Calu3 (cell line): ENCODE measurements around the gene PRR18. TPM values are rescaled to one million over a fixed set of nuclear protein-coding genes. Genes with fewer than 3 reads are reported as not detected.

Experiments
- BruUV-seq: library from RNA; stranded (reverse); fragments of 400-500 nt; replicated peaks from 2 replicates; lab custom pipeline; 2021; lab: Mats Ljungman, UMichigan
- CTCF ChIA-PET: fragments of 300-600 bp; sonication (Branson Sonifier 250); formaldehyde crosslinking; loops from one replicate; lab custom pipeline; 2022; ENCODE audit warnings: antibody characterized with exemption; lab: Charles Lee
- DNase-seq: peaks from one replicate; pipeline ENCODE4 v3.0.0; 2022
- H3K27ac Mint-ChIP-seq: one replicate; pipeline ENCODE4 v1.8.0; 2022; ENCODE audit warnings: mixed read lengths; ENCODE audit not compliant: unreplicated experiment
- H3K27me3 Mint-ChIP-seq: one replicate; pipeline ENCODE4 v1.8.0; 2022; ENCODE audit warnings: mixed read lengths; ENCODE audit not compliant: unreplicated experiment
- H3K36me3 Mint-ChIP-seq: one replicate; pipeline ENCODE4 v1.8.0; 2022; ENCODE audit warnings: mild to moderate bottlenecking, moderate library complexity, mixed read lengths; ENCODE audit not compliant: insufficient read depth, unreplicated experiment
- H3K4me1 Mint-ChIP-seq: one replicate; pipeline ENCODE4 v1.8.0; 2022; ENCODE audit warnings: mild to moderate bottlenecking, low read depth, mixed read lengths; ENCODE audit not compliant: unreplicated experiment
- H3K4me3 Mint-ChIP-seq: one replicate; pipeline ENCODE4 v1.8.0; 2022; ENCODE audit warnings: mild to moderate bottlenecking, low read depth, moderate library complexity, mixed read lengths; ENCODE audit not compliant: unreplicated experiment
- H3K9me3 Mint-ChIP-seq: one replicate; pipeline ENCODE4 v1.8.0; 2022; ENCODE audit warnings: low read depth, mixed read lengths; ENCODE audit not compliant: unreplicated experiment
- intact Hi-C: fragments of 100-400 bp; cut with micrococcal nuclease; formaldehyde crosslinking; loops from one replicate; pipeline ENCODE4 v1.10.0; 2022; ENCODE audit not compliant: unreplicated experiment
- total RNA-seq: library from RNA; stranded (reverse); gene quantifications from 2 replicates; pipeline ENCODE4 v1.2.3, GENCODE V29; 2022
- TF ChIP-seq, protein P1 (sequence below): fragments of 200-600 bp; IDR thresholded peaks from one replicate; pipeline ENCODE4 v1.8.0; 2022; ENCODE audit warnings: antibody characterized with exemption; ENCODE audit not compliant: unreplicated experiment

PRR18 gene
- total RNA-seq, 1 experiment from 2014 or later = 0.19 TPM

DNA sequence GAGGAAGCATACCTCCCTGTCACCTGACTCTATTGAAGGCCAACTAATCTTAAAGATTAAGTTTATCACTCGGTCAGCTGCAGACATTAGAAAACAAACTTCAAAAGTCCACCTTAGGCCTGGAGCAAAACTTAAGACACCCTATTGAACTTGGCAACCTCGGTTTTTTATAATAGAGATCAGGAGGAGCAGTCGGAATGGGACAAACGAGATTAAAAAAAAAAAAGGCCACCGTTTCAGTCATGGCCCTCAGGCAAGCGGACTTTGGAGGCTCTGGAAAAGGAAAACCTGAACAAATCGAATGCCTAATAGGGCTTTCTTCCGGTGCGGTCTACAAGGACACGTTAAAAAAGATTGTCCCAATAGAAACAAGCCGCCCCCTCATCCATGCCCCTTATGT, 7.2 kb upstream of the PRR18 start:
- DNase-seq = no peak
- peaks cover 13% of the 10 kb centered on the region for H3K4me1 Mint-ChIP-seq
- H3K9me3 Mint-ChIP-seq = no peaks in the 10 kb centered on the region
- no TSS peak for BruUV-seq
- no peak overlapping the region for H3K27ac Mint-ChIP-seq
- TF ChIP-seq, protein P1, sequence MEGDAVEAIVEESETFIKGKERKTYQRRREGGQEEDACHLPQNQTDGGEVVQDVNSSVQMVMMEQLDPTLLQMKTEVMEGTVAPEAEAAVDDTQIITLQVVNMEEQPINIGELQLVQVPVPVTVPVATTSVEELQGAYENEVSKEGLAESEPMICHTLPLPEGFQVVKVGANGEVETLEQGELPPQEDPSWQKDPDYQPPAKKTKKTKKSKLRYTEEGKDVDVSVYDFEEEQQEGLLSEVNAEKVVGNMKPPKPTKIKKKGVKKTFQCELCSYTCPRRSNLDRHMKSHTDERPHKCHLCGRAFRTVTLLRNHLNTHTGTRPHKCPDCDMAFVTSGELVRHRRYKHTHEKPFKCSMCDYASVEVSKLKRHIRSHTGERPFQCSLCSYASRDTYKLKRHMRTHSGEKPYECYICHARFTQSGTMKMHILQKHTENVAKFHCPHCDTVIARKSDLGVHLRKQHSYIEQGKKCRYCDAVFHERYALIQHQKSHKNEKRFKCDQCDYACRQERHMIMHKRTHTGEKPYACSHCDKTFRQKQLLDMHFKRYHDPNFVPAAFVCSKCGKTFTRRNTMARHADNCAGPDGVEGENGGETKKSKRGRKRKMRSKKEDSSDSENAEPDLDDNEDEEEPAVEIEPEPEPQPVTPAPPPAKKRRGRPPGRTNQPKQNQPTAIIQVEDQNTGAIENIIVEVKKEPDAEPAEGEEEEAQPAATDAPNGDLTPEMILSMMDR = no peak
- H3K36me3 Mint-ChIP-seq = peaks cover 14% of the 10 kb centered on the region
- CTCF ChIA-PET = no interaction called here
- H3K27me3 Mint-ChIP-seq = peaks cover under 1% of the 10 kb centered on the region
- H3K4me3 Mint-ChIP-seq = no peak overlapping the region
- intact Hi-C loops = no loop called here

DNA sequence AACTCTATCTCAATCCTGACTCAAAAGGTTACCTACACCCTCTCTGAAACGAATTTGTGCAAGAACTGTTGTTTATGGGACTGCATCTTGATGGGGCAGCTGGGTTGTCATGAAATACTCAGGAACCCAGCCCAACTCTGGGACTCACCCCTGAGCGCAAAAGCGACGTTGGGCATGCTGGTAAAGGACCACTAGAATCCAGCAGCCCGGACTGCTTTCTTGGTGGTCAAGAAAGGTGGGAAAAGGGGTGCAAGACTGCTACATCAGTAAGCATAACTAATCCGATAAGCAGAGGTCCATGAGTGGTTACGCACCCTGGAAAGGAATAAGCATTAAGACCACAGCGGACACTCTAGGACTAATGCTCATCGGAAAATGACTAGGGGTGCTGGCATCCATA, 6.3 kb upstream of the PRR18 start:
- Mint-ChIP-seq H3K27me3 (peaks cover 10% of the 10 kb centered on the region), H3K36me3 (peaks cover 14% of the 10 kb centered on the region), H3K4me1 (peaks cover 12% of the 10 kb centered on the region), H3K4me3 (no peak overlapping the region), H3K9me3 (no peaks in the 10 kb centered on the region), H3K27ac (no peak overlapping the region)
- CTCF ChIA-PET = interaction anchor here (1.1 kb wide), 1 partner anchor 73 kb away, joined by 5 read pairs; no protein-coding TSS in a partner anchor
- no TSS peak for BruUV-seq
- intact Hi-C loops = no loop called here
- no peak for DNase-seq
- TF ChIP-seq, protein P1 = no peak

DNA sequence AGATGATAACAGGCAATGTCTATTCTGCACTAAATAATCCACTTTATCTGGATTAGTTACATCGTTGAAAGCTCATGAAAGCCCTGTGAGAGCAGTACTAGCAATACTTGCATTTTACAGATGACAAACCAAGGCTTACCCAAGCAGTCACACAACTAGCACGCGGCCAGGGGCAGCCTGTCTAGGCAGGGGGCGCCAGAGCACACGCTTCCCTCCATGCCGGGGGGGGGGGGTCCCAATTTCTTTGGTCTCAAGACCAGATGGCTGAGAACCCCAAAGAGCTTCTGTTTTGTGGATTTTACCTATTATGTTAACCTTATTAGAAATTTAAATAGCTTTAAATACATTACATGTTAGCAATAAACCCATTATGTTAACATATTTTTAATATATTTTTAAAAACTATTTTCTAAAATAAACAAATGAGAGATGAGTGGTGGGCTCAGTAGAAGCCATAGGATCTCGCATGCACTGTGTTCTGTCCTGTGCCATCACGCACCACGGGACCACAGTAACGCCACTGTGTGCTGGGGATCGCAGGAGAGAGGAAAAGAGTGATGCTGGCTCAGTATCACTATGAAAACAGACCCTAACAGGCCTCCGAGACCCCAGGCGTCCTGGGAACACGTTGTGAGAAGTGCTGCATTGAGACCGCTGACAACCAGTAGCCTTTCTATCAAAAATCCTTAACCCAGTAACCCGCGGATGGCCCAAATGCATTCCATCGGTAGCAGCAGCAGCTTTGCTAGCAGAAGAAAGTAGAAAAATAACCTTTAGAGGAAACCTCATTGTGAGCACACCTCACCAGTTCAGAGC, 5.3 kb upstream of the PRR18 start:
- no peak overlapping the region for H3K27ac Mint-ChIP-seq
- TF ChIP-seq, protein P1 = peak; percentile 65
- H3K9me3 Mint-ChIP-seq = no peaks in the 10 kb centered on the region
- BruUV-seq = no TSS peak
- H3K4me1 Mint-ChIP-seq = peaks cover 2% of the 10 kb centered on the region
- peak; percentile 45 for DNase-seq
- CTCF ChIA-PET = interaction anchor here (0.7 to 1.2 kb wide), 6 partner anchors 19 to 701 kb away, joined by 3 to 10 read pairs (median 5); no protein-coding TSS in a partner anchor
- no peak overlapping the region for H3K4me3 Mint-ChIP-seq
- H3K36me3 Mint-ChIP-seq = peaks cover 4% of the 10 kb centered on the region
- intact Hi-C loops = no loop called here
- H3K27me3 Mint-ChIP-seq = peaks cover 16% of the 10 kb centered on the region

DNA sequence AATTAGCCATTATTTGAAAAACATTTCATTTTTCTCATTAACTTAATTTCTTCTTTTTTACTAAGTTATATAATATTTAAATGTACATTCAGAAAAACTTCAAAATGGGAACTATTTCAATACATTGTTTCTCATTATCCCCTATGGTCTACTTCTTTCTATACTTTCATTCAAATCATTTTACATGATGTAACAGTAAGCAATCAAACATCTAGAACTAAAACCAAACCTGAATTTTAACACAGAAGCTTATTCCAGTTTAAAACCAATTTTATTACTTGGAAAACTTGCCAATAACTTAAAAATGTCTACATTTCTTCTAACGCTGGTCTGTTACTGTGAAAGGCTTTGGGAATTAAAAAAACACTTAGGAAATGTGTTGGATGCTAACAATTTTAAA, 4.6 kb upstream of the PRR18 start:
- intact Hi-C loops = no loop called here
- Mint-ChIP-seq H3K4me3 (no peak overlapping the region), H3K9me3 (no peaks in the 10 kb centered on the region), H3K36me3 (no peaks in the 10 kb centered on the region), H3K27me3 (peaks cover 16% of the 10 kb centered on the region), H3K27ac (no peak overlapping the region), H3K4me1 (no peaks in the 10 kb centered on the region)
- TF ChIP-seq, protein P1 = no peak
- CTCF ChIA-PET = interaction anchor here (0.6 to 1.2 kb wide), 4 partner anchors 19 to 702 kb away, joined by 3 to 10 read pairs (median 6); no protein-coding TSS in a partner anchor
- BruUV-seq = no TSS peak
- no peak for DNase-seq
